NCI-H510A (cell line): ENCODE data around the gene ATP2B2.

Experiments used
- DNase-seq: peaks from one replicate; lab custom pipeline; 2025; lab: John Stamatoyannopoulos, UW

ATP2B2 gene

GRCh38 chr3:10529809-10530208, 24.4 kb upstream of the ATP2B2 start:
- no peak for DNase-seq

DNA sequence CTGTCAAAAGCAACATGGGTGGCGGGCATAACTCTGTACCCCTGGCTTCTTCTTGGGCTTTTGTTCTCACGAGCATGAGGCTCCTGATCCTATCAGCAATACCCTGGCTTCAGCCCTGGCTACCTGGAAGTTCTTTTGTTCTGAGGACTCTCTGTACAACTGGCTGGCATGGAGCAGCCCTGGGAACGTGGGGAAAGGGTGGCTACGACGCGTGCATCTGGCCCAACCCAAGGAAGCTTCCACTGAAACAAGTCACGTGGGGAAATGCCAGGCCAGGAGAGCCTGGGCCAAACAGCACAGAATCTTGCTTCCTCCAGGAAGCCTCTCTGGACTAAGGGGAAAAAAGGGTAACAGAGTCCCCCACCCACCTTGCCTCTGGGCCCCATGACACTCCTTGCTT, 22.7 kb upstream of the ATP2B2 start:
- no peak for DNase-seq

DNA sequence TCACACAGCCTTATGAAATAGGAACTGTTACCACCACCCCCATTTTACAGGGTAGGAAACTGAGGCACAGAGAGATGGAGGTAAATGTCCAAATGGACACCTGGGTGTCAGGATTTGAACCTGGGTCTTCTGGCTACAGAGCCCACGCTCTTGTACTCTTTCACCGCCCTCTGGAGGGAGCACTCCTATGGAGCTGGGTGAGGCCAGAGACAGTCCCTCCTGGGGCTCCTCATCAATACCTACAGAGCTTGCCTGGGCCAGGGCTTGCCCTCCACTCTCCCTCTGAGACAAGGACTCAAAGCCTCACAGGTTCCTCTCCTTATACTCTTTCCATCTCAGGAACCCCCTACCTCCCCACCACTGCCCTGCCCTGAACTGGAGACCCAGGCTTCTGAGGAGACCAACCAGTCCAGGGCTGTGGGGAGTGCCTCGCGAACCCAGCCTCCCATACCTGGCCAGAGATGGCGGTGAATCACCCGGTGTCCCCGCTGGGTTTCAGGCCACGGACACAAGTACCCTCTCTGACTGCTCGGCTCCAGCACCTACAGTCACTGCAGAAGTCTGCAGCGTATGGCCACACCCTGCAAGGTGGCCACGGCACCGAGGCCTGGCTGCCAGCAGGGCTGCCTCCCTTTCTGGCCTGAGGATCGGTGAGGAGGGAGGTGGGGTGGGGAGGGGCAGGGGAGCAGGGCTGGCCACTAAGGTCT, 22.1 kb upstream of the ATP2B2 start:
- DNase-seq = no peak

DNA sequence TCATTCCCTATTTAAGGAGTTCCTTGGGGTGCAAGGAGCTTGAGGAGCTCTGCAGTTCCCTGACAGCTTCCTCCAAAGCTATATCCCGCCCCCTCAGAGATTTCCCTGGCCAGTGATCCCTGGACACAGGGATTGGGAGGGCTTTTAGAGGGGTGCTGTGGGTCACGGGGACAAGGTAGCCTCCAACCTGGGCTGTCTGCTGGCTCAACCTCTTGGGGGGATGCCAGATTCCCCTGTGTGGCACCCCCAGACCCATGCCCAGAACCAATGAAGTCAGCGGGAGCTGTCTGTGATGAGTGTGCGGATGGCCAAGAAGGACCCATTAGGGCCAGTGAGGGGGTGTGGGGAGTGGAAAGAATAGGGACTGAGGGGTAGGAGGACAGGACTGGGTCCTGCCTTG, 21.0 kb upstream of the ATP2B2 start:
- DNase-seq = no peak

GRCh38 chr3:10524799-10525301, 19.5 kb upstream of the ATP2B2 start:
- no peak for DNase-seq

- DNase-seq = no peak
Observed at GRCh38 chr3:10524270-10524669, 18.9 kb upstream of the ATP2B2 start.

GRCh38 chr3:10523561-10523960, 18.2 kb upstream of the ATP2B2 start:
- no peak for DNase-seq

- peak; percentile 36 for DNase-seq
Observed at GRCh38 chr3:10522646-10523303, 17.4 kb upstream of the ATP2B2 start.

- DNase-seq = no peak
Observed at GRCh38 chr3:10521772-10522441, 16.5 kb upstream of the ATP2B2 start.

DNA sequence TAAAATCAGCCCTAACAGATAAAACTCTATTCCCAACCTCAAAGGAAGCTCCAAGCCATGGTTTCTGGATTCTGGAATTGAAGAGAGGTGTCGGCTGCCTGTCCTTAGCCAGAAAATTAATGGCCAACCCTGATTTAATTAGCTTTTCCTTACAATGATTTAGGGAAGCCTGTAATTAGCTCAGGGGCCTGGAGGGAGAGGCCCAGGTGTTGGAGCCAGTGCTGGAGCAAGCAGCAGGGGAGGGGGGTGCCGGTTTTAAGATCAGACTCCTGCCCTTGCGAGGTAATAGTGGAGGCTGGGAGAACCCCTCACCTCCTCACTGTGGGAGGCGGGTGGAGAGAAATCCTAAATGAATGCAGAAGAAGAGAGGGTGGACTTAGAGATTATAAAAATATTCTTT, 14.7 kb upstream of the ATP2B2 start:
- DNase-seq = no peak

- DNase-seq = no peak
Observed at GRCh38 chr3:10519236-10519635, 13.8 kb upstream of the ATP2B2 start.

DNA sequence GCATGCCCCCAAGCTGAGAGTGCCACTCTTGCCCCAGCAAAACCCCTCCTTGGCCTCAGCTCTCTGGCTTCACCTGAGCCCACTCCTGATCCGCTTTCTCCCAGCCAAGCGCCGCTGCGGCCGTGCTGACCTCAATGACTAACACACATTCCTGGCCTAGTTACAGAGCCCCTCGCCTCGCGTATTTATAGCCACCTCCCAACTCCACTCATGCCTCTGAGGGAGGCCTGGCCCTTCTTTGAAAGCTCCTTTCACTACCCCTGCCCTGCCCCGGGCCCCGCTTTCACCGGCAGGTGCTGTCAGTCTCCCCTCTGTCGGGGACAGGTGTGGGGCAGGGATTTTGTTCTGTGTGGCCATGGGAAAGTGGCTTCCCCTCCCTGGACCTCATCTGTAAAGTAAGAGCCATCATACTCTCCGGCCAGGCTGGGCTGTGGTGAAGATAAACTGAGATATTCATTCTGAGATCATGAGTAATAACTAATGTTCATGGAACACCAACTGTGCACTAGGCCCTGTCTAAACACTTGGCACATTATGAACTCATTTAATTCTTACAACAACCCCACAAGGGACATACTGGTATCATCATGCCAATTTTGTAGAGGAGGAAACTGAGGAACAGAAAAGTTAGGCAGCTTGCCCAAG, 13.2 kb upstream of the ATP2B2 start:
- DNase-seq = no peak

GRCh38 chr3:10517627-10518026, 12.2 kb upstream of the ATP2B2 start:
- DNase-seq = no peak

DNA sequence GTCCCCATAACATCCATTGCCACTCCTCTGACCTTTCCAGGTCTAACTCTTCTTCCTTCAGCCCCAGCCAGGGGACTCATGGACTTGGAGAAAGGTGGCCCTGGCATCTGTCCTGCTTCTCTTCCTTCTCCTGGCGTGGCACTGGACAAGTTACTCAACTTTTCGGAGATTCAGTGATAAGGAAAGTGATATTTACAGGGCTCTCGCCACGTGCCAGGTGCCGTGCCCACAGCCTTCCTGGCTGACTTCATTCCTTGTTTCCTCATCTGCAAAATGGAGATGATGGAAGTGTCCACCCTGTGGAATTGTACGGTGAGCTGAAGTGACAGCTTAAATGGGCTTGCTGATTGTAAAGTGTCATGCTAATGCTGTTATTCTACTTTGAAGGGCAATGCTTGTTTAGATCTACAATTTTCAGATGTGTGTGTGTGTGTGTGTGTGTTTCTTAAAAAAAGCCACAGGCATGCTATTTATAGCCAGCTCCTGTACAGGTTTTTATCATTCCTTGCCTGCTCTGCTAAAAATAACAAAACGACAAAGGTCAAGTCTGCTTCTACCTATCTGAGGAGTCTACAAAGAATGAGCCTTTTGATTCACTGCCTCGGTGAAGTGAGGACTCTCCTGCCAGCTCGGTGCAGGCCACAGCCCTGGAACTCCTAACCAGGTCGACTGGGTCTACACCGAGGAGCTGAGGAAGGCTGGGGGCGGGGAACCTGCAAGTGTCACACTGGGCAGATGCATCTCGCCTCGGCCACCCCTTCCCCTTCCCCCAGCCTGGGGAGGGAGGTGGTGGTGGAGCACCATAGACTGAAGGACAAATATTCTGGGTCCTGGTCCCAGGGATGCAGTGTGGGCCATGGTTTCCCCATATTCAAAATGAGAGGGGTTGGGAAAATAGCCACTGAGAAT, 11.4 kb upstream of the ATP2B2 start:
- DNase-seq = no peak

GRCh38 chr3:10515884-10516495, 10.6 kb upstream of the ATP2B2 start:
- no peak for DNase-seq

DNA sequence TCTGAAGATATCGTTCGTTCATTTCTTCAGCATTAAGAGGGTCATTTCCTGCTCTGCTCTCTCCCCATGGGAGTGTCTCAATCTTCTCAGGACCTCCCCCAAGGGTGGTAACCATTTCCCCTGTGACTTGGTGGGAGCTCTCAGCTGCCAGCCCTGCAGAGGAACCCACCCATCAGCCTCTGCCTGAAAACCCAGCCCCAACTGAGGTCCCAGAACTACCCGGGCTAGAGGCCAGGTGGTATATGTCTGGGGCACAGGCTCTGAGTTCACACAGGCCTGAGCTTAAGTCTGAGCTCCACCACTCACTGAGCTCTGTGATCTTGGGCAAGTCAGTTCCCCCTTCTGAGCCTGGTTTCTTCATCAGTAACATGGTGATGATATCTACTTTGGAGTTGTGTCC, 10.0 kb upstream of the ATP2B2 start:
- DNase-seq = no peak

DNA sequence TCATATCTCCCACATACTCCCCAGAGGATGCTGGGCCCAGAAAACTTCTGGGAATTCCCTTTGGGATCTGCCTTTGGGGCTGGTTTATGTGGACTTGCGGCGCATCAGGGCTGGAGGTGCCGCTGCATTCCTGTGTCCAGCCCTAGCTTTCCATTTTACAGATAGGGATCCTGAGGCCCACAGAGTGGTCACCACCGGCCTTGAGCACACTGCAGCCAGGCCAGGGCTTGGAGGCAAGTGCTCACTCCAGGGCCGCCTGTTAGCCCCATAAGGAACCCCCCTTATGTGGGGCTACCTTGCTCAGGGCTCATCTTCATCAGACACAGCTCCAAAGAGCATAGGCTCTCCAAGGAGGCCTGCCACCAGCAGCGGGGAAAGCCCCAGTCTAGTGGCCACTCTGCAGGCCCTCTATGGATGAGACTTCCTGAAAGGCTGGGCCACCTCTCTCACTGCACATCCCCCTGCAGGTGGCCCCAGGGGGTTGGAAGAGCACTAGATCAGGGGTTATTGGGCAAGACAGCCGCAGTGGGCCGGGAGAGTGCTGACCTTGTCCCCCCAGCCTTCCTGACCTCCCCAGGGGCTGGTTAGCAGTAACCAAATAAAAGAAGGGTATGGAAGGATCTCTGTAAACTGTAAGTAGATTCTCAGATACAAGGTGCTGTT, 9.2 kb upstream of the ATP2B2 start:
- no peak for DNase-seq

- DNase-seq = no peak
Observed at GRCh38 chr3:10513306-10513705, 7.9 kb upstream of the ATP2B2 start.

DNA sequence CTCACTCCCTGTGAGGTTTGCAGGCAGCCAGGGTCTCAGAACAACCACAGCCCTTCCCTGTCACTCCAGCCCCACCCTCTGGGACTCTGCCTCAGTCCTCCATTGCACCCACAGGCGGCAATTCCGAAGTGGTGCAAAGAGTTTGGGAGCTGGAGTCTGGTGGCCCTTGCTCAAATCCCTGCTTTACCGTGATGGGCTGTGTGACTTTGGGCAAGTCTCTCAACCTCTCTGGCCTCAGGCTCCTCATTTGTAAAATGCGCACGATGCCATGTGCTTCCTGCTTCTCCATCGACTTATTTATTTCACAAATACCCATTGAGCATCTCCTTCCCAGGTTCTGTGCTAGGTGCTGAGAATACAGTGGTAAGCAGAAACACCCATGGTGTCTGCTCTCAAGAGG, 7.3 kb upstream of the ATP2B2 start:
- no peak for DNase-seq

DNA sequence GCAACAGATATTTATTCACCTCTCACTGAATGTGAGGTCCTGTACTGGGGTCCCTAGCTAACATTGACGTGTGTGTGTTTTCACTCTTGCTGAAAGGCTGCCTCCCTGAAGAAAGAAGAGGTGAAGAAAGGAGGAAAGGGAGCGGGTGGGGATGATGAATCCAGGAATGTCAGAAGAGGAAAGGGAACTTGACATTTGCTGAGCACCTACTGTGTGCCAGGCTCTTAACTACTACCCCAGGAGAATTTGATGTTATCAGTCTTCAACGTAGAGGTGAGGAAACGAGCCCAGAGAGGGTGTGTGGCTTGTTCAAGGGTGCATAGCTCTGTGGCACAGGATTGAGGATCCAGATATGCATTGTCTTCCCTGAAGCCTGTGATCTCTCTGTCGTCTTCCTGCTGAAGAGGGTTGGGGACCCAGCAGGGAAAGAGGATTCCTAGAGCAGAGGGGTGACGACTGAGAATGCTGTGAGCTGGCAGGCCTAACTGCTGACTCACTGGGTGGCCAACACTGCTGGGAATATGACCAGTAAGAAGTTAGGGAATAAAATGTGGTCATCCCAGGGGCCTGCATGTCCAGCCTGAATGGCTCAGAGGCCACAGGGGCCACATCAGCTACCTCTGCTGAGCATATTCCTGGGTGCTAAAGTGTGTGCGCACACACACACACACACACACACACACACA, 6.6 kb upstream of the ATP2B2 start:
- DNase-seq = no peak
